Stimulated activated CD4-positive, alpha-beta T cell treated with anti-CD3 and anti-CD28 coated beads, Interleukin-2, amount 100 ng/mL, for 24 hours (primary cell): Measurements from ENCODE around the gene ASPG.
A peak's percentile ranks its signal among the peaks of the same experiment; 100 is the strongest.

ENCODE experiments used
- DNase-seq, 2 donors: peaks; one replicate each; pipeline ENCODE4 v3.0.0-alpha.2; 2020

ASPG gene

GRCh38 chr14:104119119-104119487 lies 33.6 kb downstream of the ASPG start:
- DNase-seq: no peak

GRCh38 chr14:104119488-104120251 lies 34.2 kb downstream of the ASPG start:
- DNase-seq: no peak

- no peak for DNase-seq
Observed at GRCh38 chr14:104120281-104120741, 34.8 kb downstream of the ASPG start.

- DNase-seq: no peak
Observed at GRCh38 chr14:104121142-104121541, 35.6 kb downstream of the ASPG start.

- no peak for DNase-seq
Observed at GRCh38 chr14:104123879-104124278, 38.4 kb downstream of the ASPG start.

GRCh38 chr14:104125011-104125410 lies 39.5 kb downstream of the ASPG start:
- no peak for DNase-seq

- no peak for DNase-seq
Observed at GRCh38 chr14:104126753-104127152, 41.3 kb downstream of the ASPG start.

GRCh38 chr14:104128981-104129380 lies 43.5 kb downstream of the ASPG start:
- DNase-seq: no peak

GRCh38 chr14:104129556-104129955 lies 44.1 kb downstream of the ASPG start:
- no peak for DNase-seq

GRCh38 chr14:104130974-104131651 lies 45.6 kb downstream of the ASPG start:
- DNase-seq: peak in 1 of 2 donors; percentile 24

- no peak for DNase-seq
Observed at GRCh38 chr14:104131968-104132732, 46.6 kb downstream of the ASPG start.

- no peak for DNase-seq
Observed at GRCh38 chr14:104132981-104133380, 47.5 kb downstream of the ASPG start.

GRCh38 chr14:104133496-104133895 lies 48.0 kb downstream of the ASPG start:
- no peak for DNase-seq

GRCh38 chr14:104134061-104134965 lies 48.8 kb downstream of the ASPG start:
- DNase-seq: no peak

- peak in 1 of 2 donors; percentile 34 for DNase-seq
Observed at GRCh38 chr14:104135121-104135903, 49.8 kb downstream of the ASPG start.

GRCh38 chr14:104135904-104136471 lies 50.5 kb downstream of the ASPG start:
- DNase-seq: peak in 1 of 2 donors; percentile 34

GRCh38 chr14:104136472-104137296 lies 51.2 kb downstream of the ASPG start:
- peak in 1 of 2 donors; percentile 18 for DNase-seq

GRCh38 chr14:104137297-104138097 lies 52.0 kb downstream of the ASPG start:
- peak; percentile 74 to 81 for DNase-seq

GRCh38 chr14:104138098-104138717 lies 52.7 kb downstream of the ASPG start, which contains the start of gene KIF26A:
Gene KIF26A (plus strand): TSS chr14:104138587. CDS start chr14:104138723, 136 bp downstream.
- DNase-seq: peak in 1 of 2 donors; percentile 57
